NK-92 (cell line): Measurements from ENCODE around the gene OASL.
"Not testable (repeated sequence)": the region's sequence is repeated elsewhere in the genome, so short reads cannot be mapped to it uniquely, and the experiment has no call there.

Experiments
- DNase-seq: peaks from one replicate; lab custom pipeline; 2025; ENCODE audit not compliant: unreplicated experiment; lab: John Stamatoyannopoulos, UW

Gene OASL

DNA sequence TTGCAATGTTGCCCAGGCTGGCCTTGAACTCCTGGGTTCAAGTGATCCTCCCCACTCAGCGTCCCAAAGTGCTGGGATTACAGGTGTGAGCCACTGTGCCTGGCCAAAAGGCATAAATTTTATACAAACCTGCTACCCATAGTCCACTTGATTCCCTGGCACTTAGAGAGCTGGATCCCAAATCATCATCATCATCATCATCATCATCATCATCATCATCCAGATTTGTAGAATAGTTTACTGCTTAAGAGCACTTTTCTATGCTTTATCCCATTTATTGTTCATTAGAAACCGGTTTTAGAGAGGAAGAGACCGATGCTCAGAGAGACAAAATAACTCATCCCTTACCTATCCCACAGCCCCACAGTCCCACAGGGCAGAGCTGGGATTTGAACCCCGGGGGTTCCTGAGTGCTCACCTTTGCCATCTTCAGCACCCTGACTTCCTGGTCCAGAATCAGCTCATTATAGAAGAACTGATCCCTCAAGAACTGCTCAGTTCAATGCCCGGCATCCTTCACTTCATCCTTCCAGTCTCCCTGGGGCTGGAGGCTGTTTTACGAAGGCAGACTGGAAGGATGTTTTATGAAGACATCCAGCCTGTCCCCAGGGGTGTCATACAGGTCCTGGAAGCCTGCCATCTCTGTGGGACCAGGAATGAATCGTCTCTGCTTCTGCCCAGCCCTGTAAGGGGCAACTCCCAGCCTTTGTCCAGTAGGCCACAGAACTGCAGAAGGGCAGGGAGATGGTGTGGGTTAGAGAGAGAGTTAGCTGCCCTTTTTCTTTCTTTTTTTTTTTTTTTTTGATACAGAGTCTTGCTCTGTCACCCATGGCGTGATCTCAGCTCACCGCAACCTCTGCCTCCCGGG, 20.2 kb upstream of the OASL start:
- DNase-seq = no peak

DNA sequence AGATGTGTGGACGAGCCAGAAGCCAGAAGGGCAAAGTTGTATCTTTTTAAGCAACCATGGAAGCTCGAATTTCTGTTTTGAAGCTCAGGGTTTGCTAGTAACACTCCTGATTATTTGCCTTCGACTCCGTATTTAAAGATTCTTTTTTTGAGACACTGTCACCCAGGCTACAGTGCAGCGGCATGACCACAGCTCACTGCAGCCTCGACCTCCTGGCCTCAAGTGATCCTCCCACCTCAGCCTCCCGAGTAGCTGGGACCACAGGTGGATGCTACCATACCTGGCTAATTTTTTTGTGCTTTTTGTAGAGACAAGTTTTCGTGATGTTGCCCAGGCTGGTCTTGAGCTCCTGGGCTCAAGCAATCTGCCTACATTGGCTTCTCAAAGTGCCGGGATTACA, 18.7 kb upstream of the OASL start:
- DNase-seq = no peak

DNA sequence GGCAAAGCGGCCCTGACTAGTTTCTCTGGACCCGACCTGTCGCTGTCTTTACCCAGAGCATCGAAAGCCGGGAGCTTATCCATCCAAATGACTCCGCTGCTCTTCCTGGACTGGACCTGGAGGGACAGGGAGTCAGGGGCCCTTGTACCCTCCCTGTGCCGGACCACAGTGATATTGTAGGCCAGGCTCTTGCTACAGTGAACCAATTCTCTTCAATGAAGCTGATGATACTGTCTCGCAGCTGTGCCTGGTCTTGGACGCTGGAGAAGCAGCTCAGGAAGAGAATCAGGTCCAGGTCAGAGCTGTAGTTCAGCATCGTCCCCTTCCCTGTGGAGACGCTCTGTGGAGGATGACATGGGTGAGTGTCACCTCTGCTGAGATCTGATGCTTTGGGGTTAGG, 14.7 kb upstream of the OASL start:
- no peak for DNase-seq

DNA sequence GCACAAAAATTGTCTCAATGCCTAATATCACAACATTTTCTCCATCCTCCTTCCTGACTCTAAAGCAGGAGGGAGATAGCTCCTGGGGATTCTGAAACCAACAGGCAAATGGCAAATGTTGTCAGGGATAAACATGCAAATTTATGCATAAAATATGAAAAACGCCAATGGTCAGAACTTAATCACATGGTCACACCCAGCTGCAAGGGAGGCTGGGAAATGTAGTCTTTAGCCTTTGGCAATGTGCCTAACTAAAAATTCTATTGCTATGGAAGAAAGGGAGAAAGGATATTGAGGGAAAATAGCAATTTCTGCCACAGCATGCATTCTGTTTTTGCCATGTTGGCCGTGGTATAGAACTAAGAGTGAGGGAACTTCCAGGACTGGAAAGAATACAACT, 11.7 kb upstream of the OASL start:
- DNase-seq = no peak

DNA sequence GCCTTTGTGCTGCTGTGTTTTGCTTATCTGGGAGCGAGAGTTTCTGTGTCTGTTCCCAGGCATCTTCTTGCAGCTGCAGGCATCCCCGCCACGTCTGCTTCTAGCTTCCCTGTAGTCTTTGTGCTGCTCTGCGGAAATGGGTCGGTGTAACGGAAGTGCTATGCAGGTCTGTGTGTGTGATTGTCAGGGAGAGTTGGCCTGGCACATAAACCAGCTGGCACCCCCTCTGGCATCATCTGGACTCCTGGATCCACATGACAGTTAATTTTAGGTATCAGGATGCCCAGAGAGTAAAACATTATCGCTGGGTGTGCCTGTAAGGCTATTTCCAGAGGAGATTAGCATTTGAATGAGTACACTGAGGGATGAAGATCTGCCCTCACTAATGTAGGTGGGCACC, 9.4 kb upstream of the OASL start:
- no peak for DNase-seq

GRCh38 chr12:121047400-121047799, 8.4 kb upstream of the OASL start:
- DNase-seq = not testable (repeated sequence)

DNA sequence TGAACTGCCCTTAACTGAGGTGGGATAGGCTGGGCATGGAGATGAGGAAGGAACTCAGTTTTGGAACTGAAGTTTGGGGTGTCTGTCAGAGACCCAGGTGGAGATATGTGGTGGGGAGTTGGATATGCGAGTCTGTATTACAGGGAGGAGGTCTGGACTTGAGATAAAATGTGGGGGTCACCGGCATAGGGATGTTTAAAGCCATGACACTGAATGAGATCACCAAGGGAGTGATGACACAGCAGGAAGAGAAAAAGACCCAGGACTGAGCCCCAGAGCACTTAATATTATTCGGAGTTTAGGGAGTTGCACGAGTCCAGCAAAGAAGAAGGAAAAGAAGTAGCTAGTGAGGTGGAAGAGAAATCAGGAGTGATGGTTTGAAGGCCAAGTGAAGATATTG, 4.0 kb upstream of the OASL start:
- no peak for DNase-seq

GRCh38 chr12:121036810-121037326, 2.2 kb downstream of the OASL start:
- no peak for DNase-seq

DNA sequence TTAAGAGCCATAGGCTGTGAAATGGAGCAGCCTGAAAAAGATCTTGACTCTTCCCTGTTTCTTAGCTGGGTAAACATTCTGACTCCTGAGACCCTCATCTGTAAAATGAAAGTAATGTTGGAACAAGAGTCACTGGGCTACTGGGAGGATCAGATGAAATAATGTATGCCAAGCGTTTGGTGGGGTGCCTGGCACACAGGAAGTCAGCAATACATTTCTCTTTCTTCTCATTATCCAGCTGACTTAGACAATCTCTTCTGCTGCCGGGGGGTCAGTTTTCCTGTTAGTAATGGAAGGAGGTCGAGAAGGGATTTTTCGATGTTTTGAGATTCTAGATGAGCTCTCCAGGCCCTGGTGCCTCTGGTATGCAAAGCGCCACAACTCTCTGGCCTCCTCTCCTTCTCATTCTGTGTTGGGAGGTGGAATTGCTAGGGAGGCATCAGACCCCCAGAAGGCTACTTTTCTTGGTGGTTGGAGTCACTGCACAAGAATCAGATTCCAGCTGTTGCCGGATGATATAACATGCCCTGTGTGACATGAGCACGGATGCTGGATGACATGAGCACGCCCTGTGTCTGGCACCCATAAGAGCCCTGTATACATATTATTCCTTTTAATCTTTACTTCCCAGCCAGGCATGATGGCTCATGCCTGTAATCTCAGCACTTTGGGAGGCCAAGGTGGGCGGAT, 4.3 kb downstream of the OASL start:
- DNase-seq = no peak

GRCh38 chr12:121033625-121034349, 5.3 kb downstream of the OASL start:
- DNase-seq = no peak

DNA sequence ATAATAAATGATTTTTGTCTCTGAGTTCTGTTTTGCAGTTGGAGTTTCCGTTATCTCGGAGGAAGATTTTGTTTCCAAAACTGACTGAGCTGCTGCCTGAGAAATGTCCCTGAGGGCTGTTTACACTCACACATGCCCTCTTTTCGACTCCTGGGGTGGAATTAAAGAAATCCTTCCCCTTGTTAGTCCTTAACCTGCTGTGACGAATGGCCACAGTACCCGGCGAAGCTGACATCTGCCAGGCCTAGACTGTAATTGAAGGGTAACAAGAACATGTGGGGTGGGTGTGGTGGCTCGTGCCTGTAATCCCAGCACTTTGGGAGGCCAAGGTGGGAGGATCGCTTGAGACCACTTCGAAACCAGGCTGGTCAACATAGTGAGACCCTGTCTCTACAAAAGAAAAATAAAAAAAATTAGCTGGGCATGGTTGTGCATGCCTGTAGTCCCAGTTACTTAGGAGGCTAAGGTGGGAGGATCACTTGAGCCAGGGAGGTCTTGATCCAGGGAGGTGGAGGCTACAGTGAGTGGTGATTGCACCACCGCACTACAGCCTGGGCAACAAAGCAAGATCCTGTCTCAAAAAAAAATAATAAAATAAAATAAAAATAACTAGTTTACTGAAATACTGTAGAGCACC, 8.4 kb downstream of the OASL start:
- no peak for DNase-seq

- DNase-seq = no peak
Measured at GRCh38 chr12:121026274-121027045, 12.6 kb downstream of the OASL start.

DNA sequence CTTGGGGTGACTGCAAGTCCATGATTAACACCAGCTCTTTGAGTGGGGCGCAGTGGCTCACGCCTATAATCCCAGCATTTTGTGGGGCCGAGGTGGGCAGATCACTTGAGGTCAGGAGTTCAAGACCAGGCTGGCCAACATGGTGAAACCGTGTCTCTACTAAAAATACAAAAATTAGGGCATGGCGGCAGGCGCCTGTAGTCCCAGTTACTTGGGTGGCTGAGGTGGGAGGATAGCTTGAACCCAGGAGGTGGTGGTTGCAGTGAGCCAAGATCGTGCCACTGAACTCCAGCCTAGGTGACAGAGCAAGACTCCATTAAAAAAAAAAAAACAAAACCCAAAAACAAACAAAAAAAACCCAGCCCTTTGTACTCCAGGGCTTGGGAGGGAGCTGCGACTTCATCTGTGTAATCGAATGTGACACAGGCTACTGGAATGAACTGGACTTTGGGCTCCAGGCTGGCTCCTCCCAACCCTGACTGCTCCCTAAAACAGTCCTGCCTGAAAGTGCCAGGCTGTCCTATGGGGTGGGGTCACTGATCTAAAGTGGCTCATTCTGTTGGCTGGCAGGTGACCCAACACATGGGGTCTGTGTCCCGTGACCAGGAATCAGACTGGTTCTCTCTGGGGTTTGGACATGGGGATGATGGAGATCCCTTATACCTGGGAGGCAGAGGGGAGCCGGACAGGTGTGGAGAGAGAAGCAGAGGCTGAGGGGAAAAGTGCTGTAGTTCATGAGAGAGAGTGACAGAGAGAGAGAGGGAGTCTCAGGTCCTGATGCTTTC, 13.4 kb downstream of the OASL start:
- DNase-seq = no peak

- no peak for DNase-seq
Measured at GRCh38 chr12:121023799-121024198, 15.2 kb downstream of the OASL start.

DNA sequence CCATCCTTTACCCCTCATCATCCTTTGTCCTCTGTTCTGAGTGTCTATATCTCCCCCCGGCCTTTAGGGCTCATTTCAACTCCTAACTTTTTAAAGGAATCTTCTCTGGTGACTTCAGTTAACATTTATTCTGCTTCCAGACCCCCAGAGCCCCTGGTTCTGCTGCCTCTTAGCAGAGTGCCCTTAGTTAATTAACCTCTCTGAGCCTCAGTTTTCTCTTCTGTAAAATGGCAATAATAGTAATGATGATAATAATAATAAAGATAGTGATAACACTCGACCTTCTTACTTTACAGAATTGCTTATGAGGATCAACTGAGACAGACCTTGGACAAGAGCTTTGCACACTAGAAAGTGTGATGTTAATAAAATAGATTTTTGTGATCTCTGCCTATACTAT, 16.3 kb downstream of the OASL start:
- no peak for DNase-seq

DNA sequence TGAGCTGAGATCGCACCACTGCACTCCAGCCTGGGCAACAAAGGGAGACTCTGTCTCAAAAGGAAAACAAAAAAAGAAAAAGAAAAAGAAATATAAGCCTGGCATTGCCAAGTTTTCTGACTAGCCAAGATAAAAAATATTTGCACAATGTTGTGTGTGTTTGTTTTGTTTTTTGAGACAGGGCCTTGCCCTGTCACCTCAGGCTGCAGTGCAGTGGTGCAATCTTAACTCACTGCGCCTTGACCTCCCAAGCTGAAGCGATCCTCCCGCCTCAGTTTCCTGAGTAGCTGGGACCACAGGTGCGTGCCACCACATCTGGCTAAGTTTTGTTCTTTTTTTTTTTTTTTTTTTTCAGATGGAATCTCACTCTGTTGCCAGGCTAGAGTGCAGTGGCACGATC, 17.3 kb downstream of the OASL start:
- DNase-seq = no peak

GRCh38 chr12:121018860-121019617, 20.0 kb downstream of the OASL start:
- no peak for DNase-seq

GRCh38 chr12:121017966-121018491, 21.0 kb downstream of the OASL start:
- no peak for DNase-seq
